ENCODE data around the gene AATK.

The AATK gene

DNA sequence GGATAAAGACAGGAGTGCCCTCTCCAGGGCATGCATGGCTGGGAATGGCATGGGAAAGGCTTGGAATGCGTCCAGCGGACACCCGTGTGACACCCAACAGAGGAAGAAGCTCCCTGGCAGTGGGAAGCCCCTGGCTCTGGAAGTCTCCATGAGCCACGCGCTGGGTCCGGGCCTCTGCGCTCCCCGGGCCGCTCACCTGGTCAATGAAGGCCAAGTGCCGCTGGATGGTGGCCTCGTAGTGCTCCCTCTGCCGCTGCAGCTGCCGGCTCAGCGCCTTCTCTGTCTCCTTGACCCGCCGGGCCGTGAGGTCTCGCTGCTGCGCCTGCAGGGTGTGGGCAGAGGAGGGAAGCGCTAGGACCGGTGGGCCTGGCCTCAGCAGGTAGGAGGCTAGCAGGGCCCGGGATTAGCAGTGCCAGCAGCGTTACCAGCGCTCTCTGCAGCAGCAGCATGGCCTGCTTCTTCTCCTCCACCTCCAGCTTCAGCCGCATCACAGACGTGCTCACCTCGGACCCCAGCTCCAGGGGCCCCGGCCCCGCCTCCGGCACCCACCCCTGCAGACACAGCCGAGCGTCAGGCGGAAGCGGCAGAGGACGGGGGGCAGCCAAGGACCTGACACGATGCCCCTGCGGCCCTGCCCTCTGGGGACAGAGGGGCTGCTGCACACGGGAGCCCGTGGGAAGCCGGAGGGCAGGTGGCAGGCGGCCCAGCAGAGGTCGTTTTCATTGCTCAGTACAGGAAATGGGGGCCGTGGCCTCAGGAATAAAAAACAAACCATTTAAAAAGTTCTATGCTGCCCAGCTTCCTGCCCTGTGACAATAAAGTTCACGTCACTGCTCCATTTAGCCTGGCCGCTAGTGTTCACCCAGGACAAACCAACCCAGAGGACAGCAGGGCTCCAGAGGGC lies 30.7 kb upstream of the AATK start:
- no peak for DNase-seq (ENCODE audit: low spot score)

DNA sequence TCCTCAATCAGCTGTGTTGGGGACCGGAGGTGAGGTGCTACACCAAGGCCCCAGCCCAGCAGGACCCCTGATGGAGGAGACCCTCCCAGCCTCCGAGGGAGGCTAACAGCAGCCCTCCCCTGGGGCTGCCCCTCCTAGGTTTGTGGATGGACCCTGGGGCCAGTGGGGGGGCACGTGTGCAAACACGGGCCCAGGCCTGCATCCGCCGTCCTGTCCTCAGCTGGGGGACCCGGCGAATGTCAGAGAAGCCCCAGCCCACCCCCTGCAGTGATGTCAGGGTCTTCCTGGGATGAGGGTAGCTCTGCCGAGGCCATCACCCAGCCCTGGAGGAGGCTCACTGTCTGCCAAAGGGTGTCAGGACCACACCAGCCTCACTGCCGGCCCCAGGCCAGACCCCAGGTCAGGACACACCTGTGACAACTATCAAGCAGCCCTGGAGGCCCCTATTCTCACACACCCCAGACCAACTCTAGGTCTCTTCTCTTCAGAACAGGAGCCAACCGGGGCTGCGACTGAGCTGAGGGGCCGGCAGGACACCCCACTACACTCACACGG lies 30.0 kb upstream of the AATK start:
- DNase-seq (ENCODE audit: low spot score): no peak

DNA sequence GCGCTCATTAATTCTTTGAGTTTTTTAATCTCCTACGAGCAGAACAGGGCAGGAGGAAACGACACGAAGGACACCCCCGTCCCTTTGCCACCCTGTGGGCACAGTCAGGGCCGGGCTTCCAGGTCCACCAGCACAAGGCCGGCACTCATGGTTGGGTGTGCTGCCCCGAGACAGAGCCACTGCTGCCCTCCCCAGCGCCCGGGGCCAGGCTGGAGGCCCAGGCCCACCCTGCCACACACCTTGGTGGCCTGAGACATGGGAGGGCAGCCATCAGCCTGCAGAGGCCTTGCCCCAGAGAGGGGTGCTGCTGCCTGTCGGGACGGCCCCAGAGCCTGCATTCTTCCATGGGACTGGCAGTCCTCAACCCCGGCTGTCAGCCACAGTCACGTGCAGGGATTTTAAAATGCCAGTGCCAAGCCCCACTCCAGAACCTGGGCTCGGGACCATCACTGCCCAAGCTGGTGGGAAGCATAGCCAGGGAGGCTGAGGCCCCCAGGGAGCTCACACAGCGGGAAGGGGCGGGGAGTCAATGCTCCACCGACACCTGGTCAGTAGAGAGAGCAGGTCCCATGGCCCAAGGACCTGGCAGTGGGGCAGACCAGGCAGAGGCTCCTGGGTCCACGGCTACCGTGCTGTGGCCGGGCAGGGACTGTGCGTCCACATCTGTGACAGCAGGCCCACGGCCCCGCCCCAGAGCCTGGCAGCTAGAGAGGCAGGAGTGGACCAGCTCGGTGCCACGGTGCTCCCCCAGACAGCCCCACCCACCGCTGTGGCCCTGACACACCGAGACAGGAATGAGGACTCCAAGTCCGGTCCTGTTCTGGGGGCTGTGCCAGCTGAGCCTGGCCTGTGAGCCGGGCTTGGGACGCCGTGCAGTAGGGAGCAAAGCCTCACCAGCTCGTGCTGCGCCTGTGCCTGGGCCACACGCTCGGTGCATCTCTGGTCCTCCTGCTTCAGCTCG lies 29.2 kb upstream of the AATK start:
- no peak for DNase-seq (ENCODE audit: low spot score)

DNA sequence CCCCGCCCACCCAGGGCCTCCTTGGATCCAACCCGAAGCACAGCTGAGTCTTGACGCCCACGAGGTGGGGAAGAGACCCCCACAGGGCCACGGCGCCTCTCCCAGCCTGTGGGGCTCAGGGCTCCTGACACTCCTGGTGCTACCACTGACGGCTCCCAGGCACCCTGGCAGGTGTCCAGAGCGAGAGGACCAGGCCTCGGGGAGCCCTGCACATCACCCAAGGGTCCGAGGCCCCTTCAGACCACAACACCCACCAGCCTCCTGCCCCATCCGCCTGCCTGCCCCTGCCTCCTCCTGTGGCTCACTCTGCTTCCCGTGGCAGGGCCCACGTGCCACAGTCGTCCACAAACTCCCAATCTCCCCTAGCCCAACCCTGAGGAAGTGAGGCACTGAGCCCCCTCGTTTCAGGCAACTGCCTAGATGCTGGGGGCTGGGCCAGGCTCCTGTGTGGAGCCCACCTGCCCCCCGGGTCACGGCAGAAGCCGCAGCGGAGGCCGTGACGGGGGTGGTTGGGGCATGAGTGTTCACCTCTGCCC lies 28.3 kb upstream of the AATK start:
- no peak for DNase-seq (ENCODE audit: low spot score)

DNA sequence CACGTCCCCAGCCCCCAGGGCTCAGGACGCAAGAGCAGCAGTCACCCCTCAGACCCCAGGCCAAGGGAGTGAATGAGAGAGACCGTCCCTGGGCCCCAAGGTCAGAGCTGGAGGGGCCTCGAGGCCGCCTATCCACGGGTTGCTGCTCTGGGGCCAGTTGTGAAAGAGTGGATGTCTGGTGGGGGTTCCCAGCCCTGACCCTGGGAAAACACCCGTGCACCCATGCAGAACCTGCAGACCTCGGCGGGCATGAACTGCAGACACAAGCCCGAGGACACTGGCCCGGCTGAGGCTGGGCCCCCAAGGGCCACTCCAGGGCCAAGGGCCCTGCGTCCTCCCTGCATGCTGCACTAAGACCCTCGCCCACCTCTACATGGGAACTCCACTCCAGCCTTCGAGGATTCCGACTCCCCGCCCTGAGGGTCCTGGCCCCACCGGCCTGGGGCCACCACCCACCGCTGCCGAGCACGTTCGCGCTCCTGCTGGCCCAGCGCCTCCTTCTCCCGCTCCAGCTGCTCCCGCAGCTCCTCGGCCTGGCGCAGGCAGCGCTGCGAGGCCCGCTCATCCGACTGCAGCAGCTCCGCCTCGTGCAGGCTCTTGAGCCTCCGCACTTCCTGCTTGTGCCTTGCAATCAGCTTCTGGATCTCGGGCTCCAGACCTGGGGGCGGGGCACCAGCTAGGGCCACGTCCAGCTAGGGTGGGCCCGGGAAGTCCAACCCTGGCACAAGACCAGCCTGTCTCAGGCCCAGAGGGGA lies 27.6 kb upstream of the AATK start:
- no peak for DNase-seq (ENCODE audit: low spot score)

DNA sequence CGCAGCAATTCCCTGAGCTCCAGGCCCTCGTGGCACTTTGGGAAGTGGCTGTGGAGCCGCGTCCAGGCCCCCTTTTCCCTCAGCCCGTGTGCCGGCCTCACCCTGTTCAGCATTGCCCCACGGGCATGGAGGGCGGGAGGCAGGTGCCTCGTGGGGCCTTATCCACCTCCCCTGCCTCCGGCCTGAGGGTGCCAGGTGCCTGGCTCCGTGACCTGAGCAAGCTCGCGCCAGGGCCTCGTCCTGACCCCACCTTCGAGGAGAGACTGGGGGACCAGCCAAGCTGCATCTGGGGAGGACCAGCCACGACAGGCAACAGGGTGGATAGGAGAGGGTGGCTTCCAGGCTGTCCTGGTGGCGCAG lies 27.0 kb upstream of the AATK start:
- no peak for DNase-seq (ENCODE audit: low spot score)

DNA sequence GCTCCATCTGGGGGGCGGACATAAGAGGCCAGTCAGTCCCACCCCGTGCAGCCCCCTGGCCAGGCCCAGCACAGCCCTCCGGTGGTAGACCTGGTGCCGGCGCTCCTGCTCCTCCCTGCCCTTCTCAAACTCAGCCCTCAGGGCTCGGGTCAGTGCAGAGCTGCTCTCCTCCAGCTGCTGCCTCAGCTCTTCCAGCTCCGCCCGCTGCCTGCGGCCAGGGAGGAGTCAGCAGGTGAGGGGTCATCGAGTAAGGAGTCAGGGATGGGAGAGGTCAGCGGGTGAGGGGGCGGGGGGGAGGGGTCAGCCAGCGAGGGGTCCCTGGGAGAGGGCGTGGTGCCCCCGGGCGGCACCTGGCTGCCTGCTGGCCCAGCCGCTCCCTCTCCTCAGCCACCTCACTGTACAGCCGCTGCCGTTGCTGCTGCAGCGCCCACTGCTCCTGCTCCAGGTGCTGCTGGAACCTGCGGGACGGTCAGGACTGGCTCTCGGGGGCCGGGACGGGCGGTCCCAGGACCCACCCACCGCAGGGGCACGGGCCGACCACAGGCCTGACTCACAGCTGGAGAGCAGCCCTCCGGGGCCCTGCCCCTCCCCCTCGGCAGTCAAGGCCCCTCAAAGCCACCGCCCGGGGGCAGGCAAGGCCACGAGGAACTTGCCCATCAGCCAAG lies 26.5 kb upstream of the AATK start:
- no peak for DNase-seq (ENCODE audit: low spot score)

DNA sequence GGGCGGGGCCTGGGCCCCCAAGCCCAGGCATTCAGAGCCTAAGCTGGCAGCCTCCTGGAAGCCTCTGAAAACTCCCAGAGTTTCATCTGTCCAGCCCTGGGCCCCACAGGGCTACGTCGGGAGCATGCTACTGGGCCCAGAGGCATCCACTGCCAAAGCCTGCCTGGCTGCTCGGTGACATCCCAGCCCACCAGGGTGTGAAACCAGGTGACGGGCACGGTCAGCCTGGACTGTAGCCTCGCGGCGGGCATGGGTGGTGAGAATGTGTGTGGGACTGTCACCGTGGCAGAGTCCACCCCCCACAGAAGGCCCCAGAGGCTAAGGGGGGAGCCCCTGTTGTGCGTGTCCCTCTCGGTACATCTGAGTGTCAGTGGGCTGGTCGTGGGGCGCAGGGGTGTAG lies 25.6 kb upstream of the AATK start:
- no peak for DNase-seq (ENCODE audit: low spot score)

DNA sequence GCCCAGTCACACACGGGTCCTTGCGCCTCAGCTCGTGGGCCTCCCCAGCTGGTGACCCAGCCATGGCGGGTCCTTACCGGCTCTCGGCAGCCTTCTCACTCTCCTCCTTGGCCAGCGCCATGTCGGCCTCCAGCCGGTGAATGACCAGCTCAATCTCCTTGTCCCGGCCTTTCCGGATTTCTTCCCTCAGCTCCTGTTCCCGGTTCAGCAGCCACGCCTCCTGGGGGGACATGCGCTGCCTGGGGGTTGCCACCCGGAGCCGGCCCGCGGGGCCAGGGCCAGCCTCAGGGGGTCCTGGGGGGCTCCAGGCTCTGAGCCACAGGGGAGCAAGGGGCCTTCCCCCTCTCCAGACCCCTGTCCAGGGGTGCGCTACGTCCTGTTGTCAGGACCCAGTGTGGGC lies 25.1 kb upstream of the AATK start:
- DNase-seq (ENCODE audit: low spot score): no peak

DNA sequence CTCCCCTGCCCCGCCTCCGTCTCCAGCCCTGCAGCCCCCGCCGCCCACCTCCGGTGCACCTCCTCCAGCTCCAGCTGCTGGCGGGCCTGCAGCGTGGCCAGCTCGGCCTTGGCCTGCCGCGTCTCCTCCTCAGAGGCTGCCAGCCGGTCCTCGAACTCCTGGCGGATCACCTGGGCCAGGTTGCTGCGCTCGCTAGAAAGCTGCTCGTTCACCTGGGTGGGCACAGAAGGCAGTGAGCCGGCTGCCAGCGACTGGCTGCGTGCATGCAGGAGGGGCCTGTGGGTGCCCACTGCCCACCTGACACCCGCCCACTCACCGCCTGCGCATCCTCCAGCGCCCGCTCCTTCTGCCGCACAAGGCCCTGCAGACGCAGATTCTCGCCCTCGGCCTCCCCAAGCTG lies 24.6 kb upstream of the AATK start:
- DNase-seq (ENCODE audit: low spot score): no peak

DNA sequence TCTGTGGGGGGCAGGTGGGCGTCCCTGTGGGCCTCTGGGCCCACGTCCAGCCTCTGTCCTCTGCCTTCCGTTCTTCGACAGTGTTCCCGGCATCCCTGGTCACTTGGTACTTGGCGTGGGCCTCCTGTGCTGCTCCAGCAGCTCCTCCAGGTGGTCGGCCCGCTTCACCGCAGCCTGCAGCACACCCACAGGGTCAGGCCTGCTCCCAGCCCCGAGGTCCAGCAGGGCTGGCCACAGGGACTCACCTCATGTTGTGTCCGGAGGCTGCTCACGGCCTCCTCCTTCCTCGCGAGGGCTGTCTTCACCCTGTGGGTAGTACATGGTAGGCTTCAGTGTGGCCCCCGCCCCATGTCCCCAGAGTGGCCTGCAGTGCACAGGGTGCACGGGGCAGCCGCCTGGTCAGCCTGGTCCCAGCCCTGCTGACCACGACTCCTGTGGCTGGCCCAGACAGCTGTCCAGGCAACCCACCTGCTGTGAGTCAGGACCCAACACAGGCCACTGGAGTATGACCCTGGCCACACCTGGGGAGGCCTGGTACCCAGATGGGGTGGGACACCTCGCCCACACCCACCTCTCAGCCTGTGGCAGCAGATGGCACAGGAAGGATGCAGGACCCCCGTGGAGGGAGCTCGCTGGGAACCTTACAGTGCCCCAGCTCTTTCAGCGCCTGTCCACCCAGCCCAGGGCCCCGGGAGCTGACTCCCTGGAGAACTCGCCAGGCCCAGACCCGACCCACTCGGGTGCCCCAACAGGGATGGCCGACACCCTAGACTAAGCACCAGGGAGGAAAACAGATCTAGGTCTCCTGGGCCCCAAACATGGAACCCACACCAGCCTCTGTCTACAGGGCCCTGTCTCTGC lies 23.9 kb upstream of the AATK start:
- DNase-seq (ENCODE audit: low spot score): no peak

DNA sequence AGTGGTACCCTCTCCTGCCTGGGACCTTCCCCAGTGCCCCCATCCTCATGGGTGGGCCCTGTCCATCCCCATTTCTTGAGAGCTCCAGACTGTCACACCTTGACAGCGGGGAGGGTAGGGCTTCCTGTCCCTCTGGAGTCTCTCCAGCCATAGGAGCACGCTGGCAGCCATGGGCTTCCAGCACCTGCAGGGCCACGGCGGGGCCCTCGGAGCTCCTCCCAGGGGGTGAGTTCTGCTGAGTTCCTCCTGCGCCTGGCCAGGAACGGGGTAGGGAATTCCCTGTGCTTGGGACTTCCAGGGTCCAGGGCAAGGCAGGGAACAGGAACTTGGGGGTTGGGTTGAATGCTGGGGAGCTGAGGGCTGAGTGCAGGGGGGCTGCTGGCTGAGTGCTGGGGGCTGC lies 23.0 kb upstream of the AATK start:
- DNase-seq (ENCODE audit: low spot score): no peak

DNA sequence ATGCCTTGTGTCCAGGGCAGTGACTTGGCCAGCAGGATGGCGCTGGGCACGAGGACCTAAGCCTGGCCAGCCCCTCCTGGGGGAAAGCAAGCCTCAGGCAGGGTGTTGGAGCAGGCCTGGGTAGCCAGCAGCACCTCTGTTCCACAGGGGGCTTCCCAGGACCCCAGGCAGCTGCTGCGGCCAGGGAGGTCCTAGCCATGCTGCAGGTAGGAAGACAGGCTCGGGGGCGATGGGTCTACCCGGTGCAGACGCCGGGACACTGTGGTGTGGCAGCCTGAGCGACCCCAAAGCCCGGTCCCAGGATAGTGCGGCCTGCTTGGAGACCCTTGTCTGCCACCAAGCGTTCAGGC lies 22.4 kb upstream of the AATK start:
- DNase-seq (ENCODE audit: low spot score): no peak

DNA sequence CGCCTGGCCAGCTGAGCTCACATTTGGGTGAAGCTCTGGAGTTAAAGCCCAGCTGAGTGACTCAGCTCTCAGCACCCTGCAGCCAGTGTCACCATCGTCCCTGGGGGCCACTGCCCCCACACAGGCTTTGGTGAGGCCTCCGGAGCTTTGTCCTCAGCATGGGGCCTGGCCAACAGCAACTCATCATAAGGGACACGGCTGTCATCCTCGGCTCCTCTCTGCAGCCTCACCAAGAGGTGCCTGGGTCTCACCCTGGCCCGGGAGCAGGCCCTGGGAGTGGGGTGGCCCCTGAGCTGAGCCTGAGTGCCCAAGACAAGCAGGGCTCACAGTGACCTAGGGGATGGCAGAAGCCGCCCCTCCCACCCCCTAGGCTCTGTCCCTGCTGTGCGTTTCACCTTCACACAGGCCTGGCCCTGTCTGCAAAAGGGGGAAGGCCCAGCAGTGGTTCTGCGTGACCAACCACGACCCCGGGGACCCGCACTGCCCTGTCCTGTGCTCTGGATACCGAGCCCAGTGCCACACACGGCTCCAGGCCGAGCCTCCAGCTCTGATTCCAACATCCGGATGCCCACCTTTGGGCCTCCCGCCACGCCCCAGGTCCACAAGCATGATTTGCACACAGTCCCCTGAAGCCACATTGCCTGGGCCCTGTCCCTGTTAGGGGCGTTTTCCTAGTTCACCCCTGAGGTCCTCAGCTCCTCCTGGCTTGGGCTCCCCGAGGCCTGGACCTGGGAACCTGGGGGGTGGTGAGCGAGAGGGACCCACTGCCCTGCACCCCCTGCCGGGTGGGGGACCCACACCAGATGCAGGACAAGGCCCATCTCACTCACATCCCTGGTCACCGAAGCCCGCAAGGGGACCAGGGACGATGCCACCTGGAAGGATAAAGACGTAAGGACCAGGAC lies 21.8 kb upstream of the AATK start:
- DNase-seq (ENCODE audit: low spot score): no peak

DNA sequence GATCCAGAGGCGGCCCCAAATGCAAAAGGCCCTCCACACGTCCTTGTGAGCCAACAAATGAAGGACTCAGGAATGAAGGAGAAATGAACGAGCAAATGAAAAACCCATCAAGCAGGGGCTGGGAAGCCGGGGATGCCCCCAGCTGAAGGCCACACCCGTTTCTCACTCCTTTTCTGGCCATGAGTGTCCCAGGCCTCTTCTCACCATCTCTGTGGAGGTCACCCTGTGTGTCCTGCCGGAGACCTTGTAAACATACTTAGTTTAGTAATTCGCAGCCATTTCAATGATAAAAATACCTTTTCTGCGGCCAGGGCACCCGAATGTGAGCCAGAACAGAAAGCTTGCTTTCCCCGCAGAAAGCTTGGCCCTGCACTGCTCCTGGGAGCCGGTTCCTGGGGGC lies 21.1 kb upstream of the AATK start:
- no peak for DNase-seq (ENCODE audit: low spot score)

DNA sequence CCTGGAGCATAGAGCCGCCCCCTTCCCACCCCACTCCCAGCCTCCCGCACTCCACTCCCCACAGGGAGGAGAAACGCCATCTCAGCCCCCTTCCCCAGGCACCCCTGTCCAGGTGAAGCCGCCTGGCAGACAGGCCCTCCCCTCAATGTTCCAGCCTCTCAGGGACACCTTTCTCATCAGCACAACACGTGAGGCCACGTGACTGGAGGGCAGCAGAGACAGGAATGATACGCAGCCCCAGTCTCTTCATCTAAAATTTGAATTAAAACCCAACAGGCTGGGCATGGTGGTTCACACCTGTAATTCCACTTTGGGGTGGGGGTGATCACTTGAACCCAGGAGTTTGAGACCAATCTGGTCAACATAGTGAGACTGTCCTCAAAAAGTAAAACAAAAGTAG lies 20.2 kb upstream of the AATK start:
- no peak for DNase-seq (ENCODE audit: low spot score)

DNA sequence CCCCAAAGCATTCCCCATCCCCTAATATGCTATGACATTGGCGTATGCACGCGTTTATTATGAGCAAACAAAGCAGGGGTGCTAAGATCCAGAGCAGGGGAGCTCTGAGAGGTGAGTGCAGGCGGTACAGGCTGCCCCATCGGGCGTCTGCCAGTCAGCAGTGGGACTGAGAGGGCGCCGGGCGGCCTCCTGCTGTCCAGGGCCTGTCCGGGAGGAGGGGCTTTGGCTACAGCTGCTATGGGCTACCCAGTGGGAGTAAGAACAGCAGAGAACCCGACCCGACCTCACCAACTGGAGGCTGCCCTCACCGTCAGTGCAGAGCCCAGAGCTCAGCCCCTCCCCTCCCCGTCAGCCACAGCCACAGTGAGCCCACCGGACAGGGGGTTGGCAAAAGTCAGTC lies 18.5 kb upstream of the AATK start:
- no peak for DNase-seq (ENCODE audit: low spot score)

DNA sequence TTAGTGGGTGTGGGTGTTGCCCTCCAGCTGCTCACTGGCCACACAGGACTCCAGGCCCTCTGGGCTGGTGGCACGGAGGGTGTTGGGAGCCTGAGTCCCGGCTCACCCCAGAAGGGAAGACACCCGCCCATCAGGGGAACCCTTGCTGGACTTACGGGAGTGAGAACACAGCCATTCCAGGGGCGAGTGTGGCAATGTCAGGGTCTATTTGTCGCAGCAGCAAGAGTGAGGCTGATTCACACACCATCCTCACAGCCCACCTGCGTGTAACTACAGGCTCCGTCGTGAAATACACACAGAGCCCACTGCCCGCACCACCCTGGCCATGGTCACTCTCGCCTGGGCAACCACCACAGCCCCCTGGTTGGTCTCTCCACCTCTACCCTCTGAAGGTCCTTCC lies 17.8 kb upstream of the AATK start:
- no peak for DNase-seq (ENCODE audit: low spot score)

DNA sequence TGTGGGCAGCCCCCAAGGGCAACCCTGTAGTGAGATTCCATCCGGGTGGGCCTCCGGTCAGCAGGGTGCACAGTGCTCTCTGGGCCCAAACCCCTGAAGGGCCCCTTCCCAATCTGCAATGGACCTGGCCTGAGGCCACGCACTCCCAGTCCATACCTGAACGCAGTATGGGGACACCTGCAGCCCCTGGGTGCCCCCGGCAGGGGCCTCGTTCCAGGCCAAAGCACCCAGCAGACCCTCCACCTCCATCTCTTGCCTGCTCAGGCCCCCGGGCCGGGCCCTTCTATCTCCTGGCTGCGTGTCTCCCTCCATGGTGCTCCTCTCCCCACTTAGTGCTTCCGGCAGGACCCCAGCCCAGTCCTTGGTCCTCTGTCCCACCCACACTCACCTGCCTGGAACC lies 17.3 kb upstream of the AATK start:
- no peak for DNase-seq (ENCODE audit: low spot score)

Data from CD4-positive, alpha-beta T cell treated with Interleukin-2 at 100 ng/mL for 4 hours (primary cell).